Putamen (tissue), 1 donor: ENCODE results near the gene NEURL3.
A peak's percentile ranks its signal among the peaks of the same experiment; 100 is the strongest.

Experiments used
- DNase-seq: peaks from one replicate; pipeline ENCODE4 v3.0.0-alpha.2; 2016; ENCODE audit warnings: low spot score

The NEURL3 gene

GRCh38 chr2:96527286-96528005 lies 22.3 kb upstream of the NEURL3 start:
- DNase-seq: no peak

GRCh38 chr2:96526615-96527285 lies 21.6 kb upstream of the NEURL3 start:
- no peak for DNase-seq

DNA sequence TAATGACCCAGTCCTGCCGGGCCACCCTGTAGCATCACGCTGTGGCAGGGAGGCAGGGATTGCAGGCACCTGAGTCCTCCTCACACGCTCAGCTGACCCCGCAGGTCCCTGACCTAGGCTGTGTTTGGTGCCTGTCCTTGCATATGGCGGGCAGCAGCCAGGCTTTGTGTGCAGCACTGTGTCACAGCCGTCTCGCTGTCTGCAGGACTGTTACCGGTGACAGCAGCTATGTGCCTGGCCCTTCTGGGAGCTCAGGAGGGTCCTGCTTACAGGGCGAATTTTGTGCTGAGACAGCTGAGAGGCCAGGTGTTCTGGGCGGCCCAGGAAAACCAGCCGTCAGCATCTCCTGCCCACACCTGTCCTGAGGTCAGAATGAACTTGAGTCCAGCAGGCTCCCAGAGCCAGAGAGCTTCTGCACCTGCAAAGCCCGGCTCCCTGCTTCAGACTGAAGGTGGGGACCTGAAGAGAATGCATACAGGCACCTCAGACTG lies 21.0 kb upstream of the NEURL3 start:
- DNase-seq: no peak

GRCh38 chr2:96525211-96525507 lies 20.0 kb upstream of the NEURL3 start:
- no peak for DNase-seq

GRCh38 chr2:96524482-96525210 lies 19.5 kb upstream of the NEURL3 start:
- DNase-seq: no peak

GRCh38 chr2:96523659-96524481 lies 18.7 kb upstream of the NEURL3 start:
- no peak for DNase-seq

- DNase-seq: no peak
Observed at GRCh38 chr2:96522304-96523203, 17.4 kb upstream of the NEURL3 start.

DNA sequence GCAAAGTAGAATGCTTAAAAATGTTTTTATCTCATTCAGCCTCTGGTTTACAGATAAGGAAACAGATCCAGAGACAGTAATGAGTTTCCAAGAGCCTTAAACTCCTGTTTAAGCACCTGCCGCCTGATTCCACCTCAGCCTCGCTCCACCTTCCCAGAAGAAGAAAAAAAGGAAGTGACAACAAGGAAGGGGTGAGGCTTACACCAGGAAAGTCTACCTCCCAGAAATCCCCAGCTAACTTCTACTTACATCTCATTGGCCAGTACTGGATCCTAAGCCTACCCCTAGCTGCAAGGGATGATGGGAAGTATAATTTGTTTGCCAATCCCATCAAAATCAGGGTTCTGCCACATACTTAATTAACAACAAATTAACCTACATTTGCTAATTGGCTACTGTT lies 16.1 kb upstream of the NEURL3 start:
- DNase-seq: no peak

DNA sequence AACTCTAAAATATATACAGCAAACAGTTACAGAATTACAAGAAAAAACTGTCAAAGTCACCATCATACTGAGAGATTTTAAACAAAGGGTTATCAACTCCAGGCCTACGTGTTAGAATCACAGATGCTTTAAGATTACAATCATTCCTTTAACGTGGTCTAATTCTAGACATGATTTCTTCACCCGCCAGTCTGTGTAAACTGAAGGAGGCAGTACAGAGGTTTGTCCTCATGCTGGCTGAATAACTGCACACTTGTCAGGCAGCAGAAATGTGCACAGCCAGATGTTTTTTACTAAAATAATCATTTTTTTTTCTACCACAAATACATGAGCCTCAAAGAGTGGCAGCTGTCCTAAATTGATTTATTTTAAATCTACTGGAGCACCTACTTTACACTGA lies 15.5 kb upstream of the NEURL3 start:
- no peak for DNase-seq

- DNase-seq: no peak
Observed at GRCh38 chr2:96520231-96520630, 15.1 kb upstream of the NEURL3 start.

- DNase-seq: no peak
Observed at GRCh38 chr2:96517079-96517478, 11.9 kb upstream of the NEURL3 start.

- DNase-seq: no peak
Observed at GRCh38 chr2:96514521-96514920, 9.4 kb upstream of the NEURL3 start.

DNA sequence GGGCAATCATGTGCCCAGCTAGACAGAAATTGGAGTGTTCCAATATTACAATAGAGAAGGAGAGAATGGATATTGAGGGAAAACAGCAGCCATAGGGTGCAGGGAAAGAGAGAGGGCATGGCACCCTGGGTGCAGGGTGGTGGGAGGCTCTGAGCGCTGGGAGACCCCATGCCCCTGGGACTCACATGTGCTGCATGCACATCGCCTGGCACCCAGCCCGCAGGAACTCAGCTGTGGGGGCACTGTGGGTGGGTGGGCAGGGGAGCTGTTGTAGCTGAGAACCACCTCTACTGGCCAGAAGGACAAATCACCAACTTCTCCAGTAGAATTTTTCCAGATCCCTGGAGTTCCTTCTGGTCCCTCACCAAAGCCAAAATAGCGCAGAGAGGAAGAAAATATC lies 7.2 kb upstream of the NEURL3 start:
- DNase-seq: no peak

GRCh38 chr2:96511851-96512250 lies 6.7 kb upstream of the NEURL3 start:
- DNase-seq: no peak

DNA sequence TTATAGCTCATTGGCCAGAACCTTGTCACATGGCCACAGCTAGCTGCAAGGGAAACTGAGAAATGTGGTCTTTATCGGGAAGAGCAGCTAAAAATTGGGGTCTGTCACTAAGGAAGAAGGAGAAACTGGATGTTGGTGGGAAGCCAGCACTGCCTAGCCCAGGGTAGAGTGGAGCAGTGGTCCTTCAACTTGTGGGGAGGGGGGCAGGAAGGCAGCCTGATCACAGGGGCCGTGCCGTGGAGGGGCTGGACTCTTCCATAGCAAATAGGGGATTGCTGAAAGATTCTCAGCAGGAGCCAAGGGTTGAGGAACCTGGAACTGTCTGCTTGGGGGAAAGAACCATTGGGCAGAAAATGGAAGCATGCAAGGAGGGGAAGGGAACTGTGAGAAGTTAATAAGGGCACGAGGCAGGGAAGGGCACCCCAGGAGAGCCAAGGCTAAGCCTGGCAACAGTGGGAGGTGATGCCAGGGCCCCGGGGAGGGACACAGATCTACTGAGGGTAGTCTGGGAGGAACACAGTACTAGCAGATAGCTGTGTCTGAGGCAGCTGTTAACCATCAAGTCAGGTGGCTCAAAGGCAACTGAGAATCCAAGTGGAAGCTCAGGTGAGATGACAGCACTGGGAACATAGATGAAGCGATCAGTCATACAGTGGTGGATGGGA lies 5.9 kb upstream of the NEURL3 start:
- no peak for DNase-seq

DNA sequence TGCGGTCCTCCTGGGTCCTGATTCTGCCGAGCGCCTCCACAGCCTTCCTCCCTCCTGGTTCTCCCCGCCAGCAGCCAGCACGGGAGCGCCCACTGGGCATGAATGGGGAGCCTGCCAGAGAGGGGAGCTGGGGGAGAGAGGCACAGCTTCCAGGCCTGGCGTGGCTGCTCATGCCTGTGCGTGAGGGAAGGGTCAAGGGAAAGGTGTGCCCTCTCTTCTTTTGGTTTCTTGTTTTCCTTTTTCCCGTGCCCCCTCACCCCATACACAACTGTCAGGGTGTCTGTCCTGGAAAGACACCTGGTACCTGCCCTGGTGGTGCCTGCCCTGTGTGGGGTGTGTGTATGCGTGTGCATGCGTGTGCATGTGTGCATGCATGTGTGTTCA lies 4.7 kb upstream of the NEURL3 start:
- DNase-seq: no peak

DNA sequence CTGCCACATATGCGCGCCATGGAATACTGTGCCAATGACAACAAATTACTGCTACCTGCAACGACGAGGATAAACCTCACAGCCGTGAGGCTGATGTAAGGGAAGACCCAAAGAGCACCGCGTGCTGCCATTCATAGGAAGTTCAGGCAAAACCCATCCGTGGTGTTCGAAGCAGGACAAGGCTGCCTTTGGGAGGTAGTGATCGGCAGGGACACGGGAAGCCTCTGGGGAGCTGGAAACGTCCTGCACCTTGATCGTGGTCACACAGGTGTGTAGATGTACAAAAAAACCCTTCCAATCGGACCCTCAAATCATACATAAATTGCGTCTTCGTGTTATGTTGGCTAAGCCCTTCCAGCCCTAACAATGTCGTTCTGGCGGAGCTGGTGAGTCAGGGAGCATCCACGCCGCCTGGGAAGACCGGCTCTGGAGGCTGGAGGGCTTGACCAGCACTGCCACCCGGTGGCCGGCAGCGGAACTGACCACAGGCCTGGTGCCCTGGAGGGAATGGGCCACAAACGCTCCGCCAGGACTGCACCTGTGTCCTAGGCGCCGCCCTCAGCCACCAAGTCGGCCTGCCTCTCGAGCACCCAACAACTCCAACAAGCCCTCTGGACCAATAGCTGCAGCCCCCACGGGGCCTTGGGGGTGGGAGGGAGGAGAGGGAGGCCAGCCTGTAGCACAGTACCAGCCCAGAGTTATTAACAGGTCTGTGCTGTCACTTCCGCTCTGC lies 4.1 kb upstream of the NEURL3 start:
- peak; percentile 70 for DNase-seq

- no peak for DNase-seq
Observed at GRCh38 chr2:96508521-96509113, 3.5 kb upstream of the NEURL3 start.

- no peak for DNase-seq
Observed at GRCh38 chr2:96507957-96508520, 2.9 kb upstream of the NEURL3 start.
